DMS79 (cell line): Measurements from ENCODE around the gene FOXE3.
A peak's percentile ranks its signal among the peaks of the same experiment; 100 is the strongest.

Experiments
- DNase-seq: peaks from one replicate; lab custom pipeline; 2025; lab: John Stamatoyannopoulos, UW

FOXE3 gene

GRCh38 chr1:47435506-47436303 lies 19.6 kb downstream of the FOXE3 start:
- DNase-seq = no peak

- peak; percentile 45 for DNase-seq
These were observed 20.4 kb downstream of the FOXE3 start for GRCh38 chr1:47436304-47436978.

GRCh38 chr1:47436979-47437446 lies 20.9 kb downstream of the FOXE3 start:
- DNase-seq = no peak

DNA sequence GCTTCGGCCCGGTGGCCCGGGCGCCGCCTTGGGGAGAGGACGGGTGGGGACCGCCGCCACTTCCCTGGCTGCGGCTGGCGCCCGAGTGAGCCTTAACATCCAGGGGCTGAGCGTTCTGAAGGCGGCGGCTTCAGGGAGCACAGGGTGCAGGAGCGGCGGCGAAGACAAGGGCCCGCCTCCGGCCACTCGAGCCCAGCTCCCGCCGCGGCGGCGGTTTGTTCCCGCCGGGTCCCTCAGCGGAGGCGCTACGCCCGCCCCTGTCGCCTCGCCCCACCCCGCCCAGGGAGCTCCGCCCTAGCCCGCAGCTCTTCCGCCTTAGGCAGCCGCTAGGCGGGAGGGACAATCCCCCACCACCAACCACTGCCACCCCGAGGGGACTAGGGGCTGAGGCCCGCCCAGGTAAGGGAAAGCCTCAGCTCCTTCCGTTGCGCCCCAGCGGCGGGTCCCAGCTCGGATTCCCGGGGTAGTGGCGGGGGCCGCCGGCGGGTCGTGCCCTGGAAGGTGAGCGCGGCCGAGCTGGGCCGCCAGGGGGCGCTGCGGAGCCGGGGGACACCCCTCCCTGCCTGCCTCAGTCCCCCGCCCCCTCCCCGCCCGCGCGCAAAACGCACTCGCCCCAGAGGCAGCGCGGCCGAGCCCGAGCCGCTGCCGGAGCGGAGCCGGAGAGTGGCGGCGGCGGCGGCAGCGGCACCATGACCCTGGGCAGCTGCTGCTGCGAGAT lies 21.5 kb downstream of the FOXE3 start, which contains the start of gene FOXD2:
TSS of gene FOXD2 (plus strand) at position 598 of the 718 bp plus-strand sequence. CDS start at position 690, 92 bp downstream.
- DNase-seq = peak; percentile 86

GRCh38 chr1:47438165-47439016 lies 22.3 kb downstream of the FOXE3 start:
- no peak for DNase-seq

GRCh38 chr1:47439017-47439818 lies 23.1 kb downstream of the FOXE3 start:
- no peak for DNase-seq

GRCh38 chr1:47439819-47440598 lies 23.9 kb downstream of the FOXE3 start:
- no peak for DNase-seq

DNA sequence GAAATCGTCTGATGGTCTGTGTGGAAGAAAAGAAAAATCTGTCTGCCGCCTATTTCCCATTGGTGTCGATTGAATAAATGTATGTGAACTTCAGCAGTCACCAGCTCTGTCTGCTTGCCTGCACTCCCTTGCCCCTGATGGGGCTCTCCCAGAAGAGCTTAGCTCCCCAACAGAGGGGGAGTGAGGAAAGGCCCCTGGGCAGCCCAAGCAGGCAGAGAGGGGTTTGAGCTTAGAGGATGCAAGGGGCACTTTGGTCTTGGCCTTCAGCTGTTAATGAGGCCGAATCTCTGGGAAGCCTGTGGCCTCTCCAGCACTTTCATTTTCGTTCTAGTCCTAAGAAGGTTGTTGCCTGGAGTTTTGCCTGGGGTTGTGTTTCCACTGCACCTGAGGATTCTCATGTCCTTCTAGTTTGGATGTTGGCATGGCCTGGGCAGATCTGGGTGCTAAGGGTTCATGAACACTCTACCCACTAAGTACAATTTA lies 24.6 kb downstream of the FOXE3 start:
- DNase-seq = no peak

DNA sequence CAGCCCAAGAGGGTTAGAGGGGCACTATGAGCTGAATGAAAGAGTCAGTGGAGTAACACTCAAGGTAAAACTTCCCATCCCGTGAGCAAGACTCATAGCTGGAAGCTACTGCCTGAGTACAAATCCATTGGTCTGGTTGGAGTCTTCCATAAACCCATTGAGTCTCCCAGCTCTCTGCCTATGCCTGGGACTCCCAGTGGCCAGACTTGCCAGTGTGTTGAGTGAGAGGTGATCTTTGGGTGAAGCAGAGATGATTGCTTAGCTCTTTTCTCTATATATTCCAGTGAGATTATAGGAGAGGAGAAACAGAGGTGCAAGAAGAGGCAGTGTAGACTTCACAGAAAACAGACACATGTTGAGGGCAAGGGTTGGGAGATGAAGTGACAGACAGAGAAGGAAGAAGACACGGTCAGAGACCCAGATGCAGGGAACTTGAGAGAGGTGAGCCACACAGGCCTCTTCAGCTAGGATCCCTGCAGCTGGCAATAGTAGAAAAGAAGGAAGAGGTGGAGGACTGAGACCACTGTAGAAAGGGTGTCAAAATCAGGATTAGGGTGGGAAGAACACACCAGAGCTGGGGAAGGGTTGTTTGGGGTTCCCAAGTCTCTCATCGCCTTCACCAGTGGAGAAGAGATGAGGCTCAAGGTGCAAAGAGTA lies 25.5 kb downstream of the FOXE3 start:
- no peak for DNase-seq

- no peak for DNase-seq
These were observed 26.1 kb downstream of the FOXE3 start for GRCh38 chr1:47442202-47442601.

DNA sequence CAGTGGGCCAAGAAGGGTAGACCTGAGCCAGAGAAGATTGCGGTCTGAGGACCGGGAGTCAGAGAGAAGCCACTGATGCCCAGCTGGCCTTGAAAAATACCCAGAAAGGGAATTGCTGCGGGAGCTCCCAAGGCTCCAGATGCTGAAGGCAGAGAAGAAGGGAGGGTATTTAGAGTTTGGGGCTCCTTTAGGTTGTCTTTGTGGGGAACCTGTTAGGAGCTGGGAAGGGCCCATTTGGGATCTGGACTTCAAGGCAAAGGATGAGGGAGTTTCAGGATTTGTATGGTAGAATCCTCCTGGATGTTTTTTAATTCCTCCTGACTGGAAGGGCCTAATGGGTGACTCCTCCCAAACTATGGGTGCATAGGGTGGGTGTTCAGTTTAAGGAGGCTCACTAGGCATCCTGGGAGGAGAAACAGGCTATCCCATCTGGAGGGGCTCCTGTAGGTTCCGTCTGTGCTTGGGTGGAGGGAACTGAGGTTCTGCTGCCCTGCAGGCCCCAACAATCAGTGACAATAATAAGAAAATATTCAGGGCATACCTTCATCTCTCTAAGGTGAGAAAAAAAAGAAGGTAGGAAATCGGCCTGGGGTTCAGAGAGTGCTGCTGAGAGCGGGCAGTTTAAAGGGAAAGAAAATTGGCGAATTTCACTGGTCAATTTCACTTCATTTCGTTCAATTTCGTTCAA lies 26.9 kb downstream of the FOXE3 start:
- DNase-seq = no peak

GRCh38 chr1:47443530-47444296 lies 27.6 kb downstream of the FOXE3 start:
- DNase-seq = no peak

DNA sequence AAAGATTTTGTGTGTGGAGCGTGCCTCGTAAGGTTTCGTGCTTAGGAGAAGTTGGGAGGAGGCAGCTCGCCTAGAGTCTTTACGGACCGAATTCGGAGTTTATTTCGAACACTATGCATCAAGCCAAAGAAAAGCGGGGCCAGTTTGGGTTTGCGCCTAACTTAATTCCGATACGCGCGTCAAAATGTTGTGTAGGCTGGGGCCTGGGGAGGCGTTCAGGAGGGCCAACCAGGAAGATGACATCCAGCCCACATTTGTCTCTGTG lies 28.1 kb downstream of the FOXE3 start:
- no peak for DNase-seq

- DNase-seq = no peak
These were observed 28.7 kb downstream of the FOXE3 start for GRCh38 chr1:47444562-47445465.

DNA sequence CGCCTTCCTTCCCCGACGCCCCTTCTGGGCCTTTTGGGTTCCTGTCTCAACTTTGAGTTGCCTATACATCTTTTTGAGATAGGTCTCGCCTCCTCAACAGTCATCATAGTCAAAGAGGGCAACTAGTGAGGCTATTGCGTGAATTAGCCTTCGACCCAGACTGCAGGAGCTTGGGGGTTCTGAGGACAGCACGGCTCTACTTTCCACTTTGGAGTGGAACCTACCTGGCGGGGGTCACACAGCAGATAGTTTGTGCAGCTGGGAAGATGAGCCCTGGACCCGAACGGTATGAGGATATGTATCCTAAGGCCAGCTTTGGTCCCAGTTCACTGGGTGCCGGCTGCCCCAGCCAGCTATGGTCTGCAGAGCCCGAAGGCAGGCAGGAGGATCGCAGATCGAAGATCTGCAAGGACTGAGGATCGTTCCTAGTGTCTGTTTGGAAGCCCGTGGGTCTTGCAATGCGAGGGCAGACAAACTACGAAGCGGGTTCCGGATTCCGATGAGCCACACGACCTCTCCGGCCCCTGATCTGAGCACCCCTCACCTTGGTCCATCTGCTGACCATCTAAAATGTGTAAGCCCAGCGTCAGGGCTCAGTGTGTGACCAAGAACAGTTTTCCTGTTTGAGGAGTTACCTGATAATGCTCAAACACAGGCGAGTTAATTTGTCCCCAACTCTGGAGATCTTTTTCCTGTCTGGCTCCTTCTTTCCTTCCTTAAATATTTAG lies 29.9 kb downstream of the FOXE3 start:
- no peak for DNase-seq

DNA sequence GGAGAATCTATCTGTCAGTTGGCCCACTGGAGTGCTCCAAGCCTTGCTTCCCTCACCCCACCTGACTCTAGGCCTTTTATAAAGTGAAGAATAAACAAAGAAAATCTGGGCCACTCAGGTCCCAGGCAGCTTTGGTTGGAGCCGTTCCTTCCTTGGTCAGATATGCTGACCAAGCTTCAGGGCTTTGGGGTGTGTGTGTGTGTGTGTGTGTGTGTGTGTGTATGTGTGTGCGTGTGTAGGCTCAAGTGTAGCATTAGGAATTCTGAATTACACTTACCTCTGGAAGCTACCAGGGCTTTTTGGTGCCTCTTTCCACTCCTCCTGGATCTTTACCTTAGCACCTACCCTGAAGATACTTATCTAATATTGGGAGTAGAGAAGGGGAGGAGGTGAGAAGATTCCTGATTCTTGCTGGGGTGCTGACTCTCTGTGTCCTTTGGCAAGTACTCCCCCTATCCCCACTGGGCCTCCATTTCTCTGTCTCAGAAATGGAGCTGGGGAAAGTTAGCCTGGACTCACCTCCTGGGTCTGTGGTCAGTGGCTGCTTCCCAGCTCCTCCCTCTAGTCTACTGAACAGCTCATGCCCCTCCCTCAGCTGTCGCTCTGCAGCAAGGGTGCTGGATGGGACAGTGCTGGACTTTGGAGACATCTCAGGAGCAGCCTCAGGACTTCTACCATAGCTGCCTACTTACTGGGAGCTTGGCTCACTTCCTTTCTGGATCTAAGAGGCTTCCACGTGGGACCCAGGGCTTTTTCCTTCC lies 32.6 kb downstream of the FOXE3 start:
- no peak for DNase-seq
